ENCODE results near the gene CTR9.
"Not testable (repeated sequence)": the region's sequence is repeated elsewhere in the genome, so short reads cannot be mapped to it uniquely, and the experiment has no call there.

Gene CTR9

GRCh38 chr11:10822491-10822890, 71.4 kb downstream of the CTR9 start:
- DNase-seq (ENCODE audit: low read depth in 2 of 2), result not testable (repeated sequence)

DNA sequence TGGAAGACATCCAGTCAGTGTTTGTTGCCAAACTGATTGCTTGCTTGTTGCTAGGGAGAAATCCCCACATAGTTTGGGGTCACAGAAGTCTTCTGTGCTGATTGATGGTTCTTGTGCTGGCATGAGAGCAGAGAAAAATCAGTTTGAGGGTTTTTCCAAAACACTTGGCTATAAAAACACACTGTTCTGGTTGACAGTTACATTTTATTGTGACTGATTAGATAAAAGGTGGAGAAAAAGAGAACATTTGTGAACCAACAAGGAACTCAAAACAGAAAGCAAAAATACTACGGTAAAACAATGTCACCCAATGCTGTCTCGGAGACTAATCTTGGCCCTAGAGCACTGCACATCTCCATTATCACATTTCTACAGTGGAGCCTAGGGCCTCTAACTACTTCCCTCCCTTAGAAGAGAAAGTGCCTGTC, 72.1 kb downstream of the CTR9 start:
- no peak for DNase-seq (ENCODE audit: low read depth in 2 of 2)

- DNase-seq (ENCODE audit: low read depth in 2 of 2), result no peak
Measured at GRCh38 chr11:10824888-10825287, 73.8 kb downstream of the CTR9 start.

DNA sequence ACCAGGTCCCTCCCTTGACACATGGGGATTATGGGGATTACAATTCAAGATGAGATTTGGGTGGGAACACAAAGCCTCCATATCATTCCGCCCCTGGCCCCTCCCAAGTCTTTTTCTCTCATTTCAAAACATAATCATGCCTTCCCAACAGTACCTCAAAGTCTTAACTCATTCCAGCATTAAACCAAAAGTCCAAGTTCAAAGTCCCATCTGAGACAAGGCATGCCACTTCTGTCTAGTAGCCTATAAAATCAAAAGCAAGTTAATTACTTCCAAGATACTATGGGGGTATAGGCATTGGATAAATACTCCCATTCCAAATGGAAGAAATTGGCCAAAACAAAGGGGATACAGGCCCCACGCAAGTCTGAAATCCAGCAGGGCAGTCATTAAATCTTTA, 77.4 kb downstream of the CTR9 start:
- DNase-seq (ENCODE audit: low read depth in 2 of 2), result no peak

- no peak for DNase-seq (ENCODE audit: low read depth in 2 of 2)
Measured at GRCh38 chr11:10829139-10829538, 78.1 kb downstream of the CTR9 start.
